Kidney (tissue), 14 donors: Measurements from ENCODE around the gene GPBAR1. TPM values are rescaled to one million over a fixed set of nuclear protein-coding genes. Genes with fewer than 3 reads are reported as not detected.

Experiments
- DNase-seq, 5 donors: peaks; one replicate each; pipeline ENCODE4 v3.0.0-alpha.2; 2013 to 2020
- FAIRE-seq: peaks from 2 replicates; lab custom pipeline; 2012; peaks lifted over from hg19 to GRCh38; lab: Jason Lieb, UNC
- H3K27ac ChIP-seq, 2 donors: one replicate each; pipeline ENCODE4 v1.7.0; 2013; ENCODE audit warnings: low read depth in 2 of 2, low read length in 2 of 2, inconsistent platforms in 1 of 2
- H3K27me3 ChIP-seq: one replicate; pipeline ENCODE4 v1.7.1; 2013; ENCODE audit warnings: low read length, inconsistent platforms; ENCODE audit not compliant: control insufficient read depth, insufficient read depth
- H3K36me3 ChIP-seq, 3 donors: one replicate each; pipeline versions ENCODE4 v1.7.0 to v1.7.1; 2013; ENCODE audit warnings: low read length in 3 of 3, control low read depth in 1 of 3, inconsistent platforms in 1 of 3; ENCODE audit not compliant: insufficient read depth in 3 of 3, control insufficient read depth in 2 of 3
- H3K4me1 ChIP-seq, 3 donors: one replicate each; pipeline versions ENCODE4 v1.7.0 to v1.7.1; 2013; ENCODE audit warnings: low read length in 3 of 3, inconsistent platforms in 1 of 3, low read depth in 1 of 3; ENCODE audit not compliant: control insufficient read depth in 2 of 3, insufficient read depth in 2 of 3
- H3K4me3 ChIP-seq, 3 donors: one replicate each; pipeline versions ENCODE4 v1.7.0 to v1.8.1; 2013; ENCODE audit warnings: low read length in 3 of 3, control low read depth in 1 of 3, inconsistent platforms in 1 of 3
- H3K9ac ChIP-seq, 3 donors: one replicate each; pipeline versions ENCODE4 v1.7.0 to v1.7.1; 2013; ENCODE audit warnings: low read length in 3 of 3, control low read depth in 1 of 3, inconsistent platforms in 1 of 3
- H3K9me3 ChIP-seq, 3 donors: one replicate each; pipeline versions ENCODE4 v1.7.0 to v1.7.1; 2013; ENCODE audit warnings: low read length in 3 of 3, control low read depth in 1 of 3, inconsistent platforms in 1 of 3; ENCODE audit not compliant: control insufficient read depth in 2 of 3, insufficient read depth in 1 of 3
- CTCF ChIP-seq: IDR thresholded peaks from 3 replicates; pipeline ENCODE4 v1.5.1; 2012; ENCODE audit warnings: mild to moderate bottlenecking, moderate library complexity, borderline replicate concordance; ENCODE audit not compliant: insufficient read depth; ENCODE audit errors: extremely low read depth
- intact Hi-C: fragments of 100-400 bp; cut with DNase I; formaldehyde crosslinking; loops from one replicate; pipeline ENCODE4 v1.11.1; 2022
- polyA plus RNA-seq: library from polyadenylated mRNA; stranded (reverse); fragments of 350-450 nt; fragmentation: Illumina TruSeq; extraction: RNeasy Lipid Tissue Mini Kit (QIAGEN cat#74804); gene quantifications from one replicate; pipeline ENCODE4 v1.2.3, GENCODE V29; 2014; ENCODE audit warnings: low read depth, low replicate concordance; ENCODE audit not compliant: insufficient read depth
- total RNA-seq: library from RNA; stranded (reverse); fragmentation: NEBNext Ultra II Directional; extraction: Animal tissue kit (Norgen Biotek cat#: 25700); gene quantifications from one replicate; pipeline ENCODE4 v1.2.1, GENCODE V29; 2021
- donor health status: control.
- donor health status: control.
- donor health status: control.
- donor health status: control.
- donor health status: control.
- donor health status: DM: yes; HTN: yes; CAD: no.
- donor health status: Normal renal cell carcinoma (clear cell type).

The GPBAR1 gene
- total and polyA plus RNA-seq, 2 donors from 2014 or later, result 3.2 to 6.0 TPM

- Histone ChIP-seq H3K9ac (no peak overlapping the region), H3K27ac (no peak overlapping the region)
- no peak for FAIRE-seq
These were observed 40.9 kb upstream of the GPBAR1 start for GRCh38 chr2:218219934-218220333.

GRCh38 chr2:218221000-218221399, 39.8 kb upstream of the GPBAR1 start:
- peaks cover 0 to 12% (median 9%) of the 10 kb centered on the region in 3 donors for H3K4me1 ChIP-seq

More at GRCh38 chr2:218219934-218220333, 40.9 kb upstream of the GPBAR1 start:
- Histone ChIP-seq H3K36me3 (peaks cover 0 to 4% (median 2%) of the 10 kb centered on the region in 3 donors), H3K27me3 (no peaks in the 10 kb centered on the region), H3K4me1 (peaks cover 0 to 12% (median 9%) of the 10 kb centered on the region in 3 donors), H3K4me3 (no peak overlapping the region), H3K9me3 (no peaks in the 10 kb centered on the region)
- intact Hi-C loops, result no loop called here
- no peak for TF ChIP-seq CTCF
- DNase-seq, result no peak

GRCh38 chr2:218223046-218223445, 37.8 kb upstream of the GPBAR1 start:
- intact Hi-C loops, result no loop called here
- no peak overlapping the region for H3K4me3 ChIP-seq
- TF ChIP-seq CTCF, result no peak
- H3K36me3 ChIP-seq, result peaks cover 3 to 12% (median 9%) of the 10 kb centered on the region in 3 donors
- no peak for DNase-seq
- FAIRE-seq, result no peak
- H3K4me1 ChIP-seq, result peaks cover 0 to 11% (median 8%) of the 10 kb centered on the region in 3 donors
- no peaks in the 10 kb centered on the region for H3K27me3 ChIP-seq
- H3K9ac ChIP-seq, result no peak overlapping the region
- no peaks in the 10 kb centered on the region for H3K9me3 ChIP-seq
- no peak overlapping the region for H3K27ac ChIP-seq

More at GRCh38 chr2:218221000-218221399, 39.8 kb upstream of the GPBAR1 start:
- FAIRE-seq (no peak), DNase-seq (no peak)
- Histone ChIP-seq H3K27ac (no peak overlapping the region), H3K4me3 (no peak overlapping the region), H3K9ac (no peak overlapping the region), H3K36me3 (peaks cover 0 to 7% (median 6%) of the 10 kb centered on the region in 3 donors), H3K9me3 (no peaks in the 10 kb centered on the region), H3K27me3 (no peaks in the 10 kb centered on the region)
- no peak for TF ChIP-seq CTCF
- intact Hi-C loops, result no loop called here

- no peaks in the 10 kb centered on the region for H3K9me3 ChIP-seq
- H3K27ac ChIP-seq, result no peak overlapping the region
- H3K4me3 ChIP-seq, result no peak overlapping the region
- intact Hi-C loops, result no loop called here
- DNase-seq (no peak), FAIRE-seq (no peak)
- H3K4me1 ChIP-seq, result peaks cover 0 to 12% (median 9%) of the 10 kb centered on the region in 3 donors
- no peaks in the 10 kb centered on the region for H3K27me3 ChIP-seq
- peaks cover 3 to 19% (median 16%) of the 10 kb centered on the region in 3 donors for H3K36me3 ChIP-seq
- H3K9ac ChIP-seq, result no peak overlapping the region
- TF ChIP-seq CTCF, result no peak
These were observed 36.6 kb upstream of the GPBAR1 start for GRCh38 chr2:218224186-218224585.
